Measurements from ENCODE around the gene FAM240A. TPM values are rescaled to one million over a fixed set of nuclear protein-coding genes. Genes with fewer than 3 reads are reported as not detected.
"Not testable (repeated sequence)": the region's sequence is repeated elsewhere in the genome, so short reads cannot be mapped to it uniquely, and the experiment has no call there.

FAM240A gene
- total and polyA plus RNA-seq, 2 donors, result 0.05 to 0.37 TPM

GRCh38 chr3:46584598-46585467 lies 27.5 kb upstream of the FAM240A start:
- WGBS, result 99% methylated on average over 7 of the region's 7 CpGs
- peaks cover 5 to 16% of the 10 kb centered on the region in 2 donors for H3K4me1 ChIP-seq (ENCODE audit: control insufficient read depth in 2 of 2, insufficient read depth in 2 of 2, low read length in 2 of 2)
- no peak overlapping the region for H3K27ac ChIP-seq (ENCODE audit: low read depth in 1 of 2, low read length in 1 of 2)
- no peak for DNase-seq (ENCODE audit: low read depth in 6 of 9, low spot score in 9 of 9)
- H3K4me3 ChIP-seq (ENCODE audit: low read length in 2 of 2), result no peak overlapping the region
- no peaks in the 10 kb centered on the region for H3K9me3 ChIP-seq (ENCODE audit: control insufficient read depth in 2 of 2, insufficient read depth in 1 of 2, low read length in 1 of 2)
- H3K27me3 ChIP-seq (ENCODE audit: control insufficient read depth in 2 of 2, insufficient read depth in 1 of 2, low read length in 1 of 2), result peaks cover 0 to 11% of the 10 kb centered on the region in 2 donors
- H3K36me3 ChIP-seq (ENCODE audit: control insufficient read depth in 2 of 2, insufficient read depth in 2 of 2, low read length in 1 of 2), result no peaks in the 10 kb centered on the region

DNA sequence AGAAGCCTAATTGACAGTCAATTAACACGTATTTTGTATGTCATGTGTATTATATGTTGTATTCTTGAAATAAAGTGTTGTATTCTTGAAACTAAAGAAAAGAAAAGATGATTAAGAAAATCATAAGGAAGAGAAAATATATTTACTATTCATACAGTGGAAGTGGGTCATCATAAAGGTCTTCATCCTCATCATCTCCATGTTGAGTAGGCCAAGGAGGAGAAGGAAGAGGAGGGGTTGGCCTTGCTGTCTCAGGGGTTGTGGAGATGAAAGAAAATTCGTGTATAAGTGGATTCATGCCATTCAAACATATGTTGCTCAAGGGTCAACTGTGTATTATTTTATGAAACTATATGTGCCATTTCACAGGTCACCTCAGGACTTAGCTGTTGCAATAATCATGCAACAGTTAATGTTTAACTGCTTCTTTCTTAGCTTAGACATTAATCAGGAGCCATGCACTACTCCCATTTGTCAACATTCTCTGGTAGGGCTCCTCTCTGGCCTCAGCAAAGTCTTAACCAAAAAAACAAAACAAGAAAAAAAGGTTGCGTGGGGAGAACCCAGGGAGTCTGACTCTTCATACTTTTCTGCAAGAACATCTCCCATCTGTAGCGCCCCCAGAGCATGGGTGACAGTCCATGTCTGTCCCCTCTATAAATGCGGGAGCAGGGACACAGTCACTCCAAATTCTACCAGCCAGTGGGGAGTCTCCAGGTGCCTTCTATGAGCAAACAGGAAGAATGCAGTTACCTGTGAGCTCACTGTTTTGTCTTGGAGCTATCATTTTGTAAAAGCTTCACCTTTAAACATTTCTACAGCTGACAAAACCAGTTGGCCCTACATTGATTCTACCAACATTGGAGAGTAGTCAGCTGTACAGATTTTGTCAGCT lies 26.3 kb upstream of the FAM240A start:
- H3K27ac ChIP-seq (ENCODE audit: low read depth in 1 of 2, low read length in 1 of 2), result no peak overlapping the region
- H3K4me3 ChIP-seq (ENCODE audit: low read length in 2 of 2), result no peak overlapping the region
- H3K9me3 ChIP-seq (ENCODE audit: control insufficient read depth in 2 of 2, insufficient read depth in 1 of 2, low read length in 1 of 2), result no peaks in the 10 kb centered on the region
- no peak for DNase-seq (ENCODE audit: low read depth in 6 of 9, low spot score in 9 of 9)
- 97% methylated on average over 5 of the region's 5 CpGs for WGBS
- no peaks in the 10 kb centered on the region for H3K36me3 ChIP-seq (ENCODE audit: control insufficient read depth in 2 of 2, insufficient read depth in 2 of 2, low read length in 1 of 2)
- H3K27me3 ChIP-seq (ENCODE audit: control insufficient read depth in 2 of 2, insufficient read depth in 1 of 2, low read length in 1 of 2), result no peaks in the 10 kb centered on the region
- H3K4me1 ChIP-seq (ENCODE audit: control insufficient read depth in 2 of 2, insufficient read depth in 2 of 2, low read length in 2 of 2), result peaks cover 5 to 16% of the 10 kb centered on the region in 2 donors

- Histone ChIP-seq H3K27ac (ENCODE audit: low read depth in 1 of 2, low read length in 1 of 2) (no peak overlapping the region), H3K4me3 (ENCODE audit: low read length in 2 of 2) (no peak overlapping the region), H3K36me3 (ENCODE audit: control insufficient read depth in 2 of 2, insufficient read depth in 2 of 2, low read length in 1 of 2) (no peaks in the 10 kb centered on the region), H3K9me3 (ENCODE audit: control insufficient read depth in 2 of 2, insufficient read depth in 1 of 2, low read length in 1 of 2) (no peaks in the 10 kb centered on the region), H3K4me1 (ENCODE audit: control insufficient read depth in 2 of 2, insufficient read depth in 2 of 2, low read length in 2 of 2) (peaks cover 5 to 16% of the 10 kb centered on the region in 2 donors), H3K27me3 (ENCODE audit: control insufficient read depth in 2 of 2, insufficient read depth in 1 of 2, low read length in 1 of 2) (no peaks in the 10 kb centered on the region)
- 90% methylated on average over 6 of the region's 6 CpGs for WGBS
- no peak for DNase-seq (ENCODE audit: low read depth in 6 of 9, low spot score in 9 of 9)
These were observed 25.5 kb upstream of the FAM240A start for GRCh38 chr3:46586738-46587246.

DNA sequence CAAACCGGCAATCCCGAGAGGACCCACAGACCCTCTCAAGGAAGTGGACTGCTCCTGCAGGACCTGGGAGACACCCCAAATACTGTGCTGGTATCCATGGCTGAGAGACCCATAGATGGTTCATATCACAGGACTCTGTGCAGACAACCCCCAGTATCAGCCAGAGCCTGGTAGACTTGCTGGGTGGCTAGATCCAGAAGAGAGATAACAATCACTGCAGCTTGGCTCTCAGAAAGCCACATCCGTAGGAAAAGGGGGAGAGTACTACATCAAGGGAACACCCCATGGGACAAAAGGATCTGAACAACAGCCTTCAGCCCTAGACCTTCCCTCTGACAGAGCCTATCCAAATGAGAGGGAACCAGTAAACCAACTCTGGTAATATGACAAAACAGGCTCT lies 25.1 kb upstream of the FAM240A start:
- not testable (repeated sequence) for DNase-seq (ENCODE audit: low read depth in 6 of 9, low spot score in 9 of 9); H3K9me3 ChIP-seq (ENCODE audit: control insufficient read depth in 2 of 2, insufficient read depth in 1 of 2, low read length in 1 of 2); H3K27ac ChIP-seq (ENCODE audit: low read depth in 1 of 2, low read length in 1 of 2); H3K4me3 ChIP-seq (ENCODE audit: low read length in 2 of 2); H3K36me3 ChIP-seq (ENCODE audit: control insufficient read depth in 2 of 2, insufficient read depth in 2 of 2, low read length in 1 of 2); H3K27me3 ChIP-seq (ENCODE audit: control insufficient read depth in 2 of 2, insufficient read depth in 1 of 2, low read length in 1 of 2)
- H3K4me1 ChIP-seq (ENCODE audit: control insufficient read depth in 2 of 2, insufficient read depth in 2 of 2, low read length in 2 of 2), result peaks cover 5 to 16% of the 10 kb centered on the region in 2 donors
- WGBS, result 76% methylated on average over 3 of the region's 3 CpGs

DNA sequence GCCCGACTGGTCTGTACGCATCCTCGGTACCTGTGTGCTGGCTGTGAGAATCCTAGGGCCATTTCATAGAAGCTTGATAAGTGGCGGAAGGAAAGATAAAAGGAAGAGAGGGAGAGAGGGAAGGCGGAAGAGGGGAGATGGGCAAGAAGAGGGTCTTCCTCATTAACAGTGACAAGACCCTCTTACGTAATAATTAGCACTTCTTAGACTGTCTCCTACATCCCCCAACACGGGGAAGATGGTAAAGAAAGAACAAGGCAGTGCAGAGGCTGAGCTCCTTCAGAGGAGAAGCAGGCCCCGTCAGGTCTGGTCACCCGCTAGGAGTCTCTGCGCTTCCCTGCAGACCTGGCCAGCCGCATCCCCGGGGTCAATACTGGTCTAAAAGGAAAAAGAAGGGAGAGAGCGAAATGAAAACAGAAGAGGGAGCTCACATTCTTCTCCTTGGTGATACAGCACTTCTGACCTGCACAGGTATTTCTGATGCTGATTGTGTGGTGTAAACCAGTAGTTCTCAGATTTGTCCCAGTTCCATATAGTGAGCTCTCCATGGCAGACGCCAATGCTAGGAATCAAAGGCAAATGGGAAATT lies 19.0 kb upstream of the FAM240A start:
- H3K27ac ChIP-seq (ENCODE audit: low read depth in 1 of 2, low read length in 1 of 2), result no peak overlapping the region
- no peaks in the 10 kb centered on the region for H3K36me3 ChIP-seq (ENCODE audit: control insufficient read depth in 2 of 2, insufficient read depth in 2 of 2, low read length in 1 of 2)
- no peaks in the 10 kb centered on the region for H3K9me3 ChIP-seq (ENCODE audit: control insufficient read depth in 2 of 2, insufficient read depth in 1 of 2, low read length in 1 of 2)
- peaks cover 0 to 2% of the 10 kb centered on the region in 2 donors for H3K4me1 ChIP-seq (ENCODE audit: control insufficient read depth in 2 of 2, insufficient read depth in 2 of 2, low read length in 2 of 2)
- no peak overlapping the region for H3K4me3 ChIP-seq (ENCODE audit: low read length in 2 of 2)
- no peaks in the 10 kb centered on the region for H3K27me3 ChIP-seq (ENCODE audit: control insufficient read depth in 2 of 2, insufficient read depth in 1 of 2, low read length in 1 of 2)
- 93% methylated on average over 14 of the region's 14 CpGs for WGBS
- DNase-seq (ENCODE audit: low read depth in 6 of 9, low spot score in 9 of 9), result no peak

- H3K27me3 ChIP-seq (ENCODE audit: control insufficient read depth in 2 of 2, insufficient read depth in 1 of 2, low read length in 1 of 2), result no peaks in the 10 kb centered on the region
These were observed 18.3 kb upstream of the FAM240A start for GRCh38 chr3:46593979-46594378.

GRCh38 chr3:46594723-46595122 lies 17.6 kb upstream of the FAM240A start:
- DNase-seq (ENCODE audit: low read depth in 6 of 9, low spot score in 9 of 9), result no peak
- H3K27me3 ChIP-seq (ENCODE audit: control insufficient read depth in 2 of 2, insufficient read depth in 1 of 2, low read length in 1 of 2), result no peaks in the 10 kb centered on the region
- H3K4me1 ChIP-seq (ENCODE audit: control insufficient read depth in 2 of 2, insufficient read depth in 2 of 2, low read length in 2 of 2), result no peaks in the 10 kb centered on the region
- no peak overlapping the region for H3K4me3 ChIP-seq (ENCODE audit: low read length in 2 of 2)
- H3K9me3 ChIP-seq (ENCODE audit: control insufficient read depth in 2 of 2, insufficient read depth in 1 of 2, low read length in 1 of 2), result no peaks in the 10 kb centered on the region
- H3K36me3 ChIP-seq (ENCODE audit: control insufficient read depth in 2 of 2, insufficient read depth in 2 of 2, low read length in 1 of 2), result no peaks in the 10 kb centered on the region
- no peak overlapping the region for H3K27ac ChIP-seq (ENCODE audit: low read depth in 1 of 2, low read length in 1 of 2)
- WGBS, result 96% methylated on average over 4 of the region's 4 CpGs

More at GRCh38 chr3:46593979-46594378, 18.3 kb upstream of the FAM240A start:
- no peaks in the 10 kb centered on the region for H3K36me3 ChIP-seq (ENCODE audit: control insufficient read depth in 2 of 2, insufficient read depth in 2 of 2, low read length in 1 of 2)
- DNase-seq (ENCODE audit: low read depth in 6 of 9, low spot score in 9 of 9), result no peak
- peaks cover 0 to 2% of the 10 kb centered on the region in 2 donors for H3K4me1 ChIP-seq (ENCODE audit: control insufficient read depth in 2 of 2, insufficient read depth in 2 of 2, low read length in 2 of 2)
- no peak overlapping the region for H3K4me3 ChIP-seq (ENCODE audit: low read length in 2 of 2)
- H3K27ac ChIP-seq (ENCODE audit: low read depth in 1 of 2, low read length in 1 of 2), result no peak overlapping the region
- H3K9me3 ChIP-seq (ENCODE audit: control insufficient read depth in 2 of 2, insufficient read depth in 1 of 2, low read length in 1 of 2), result no peaks in the 10 kb centered on the region

- H3K4me3 ChIP-seq (ENCODE audit: low read length in 2 of 2), result no peak overlapping the region
- 98% methylated on average over 8 of the region's 8 CpGs for WGBS
- no peaks in the 10 kb centered on the region for H3K9me3 ChIP-seq (ENCODE audit: control insufficient read depth in 2 of 2, insufficient read depth in 1 of 2, low read length in 1 of 2)
- no peak overlapping the region for H3K27ac ChIP-seq (ENCODE audit: low read depth in 1 of 2, low read length in 1 of 2)
- no peaks in the 10 kb centered on the region for H3K27me3 ChIP-seq (ENCODE audit: control insufficient read depth in 2 of 2, insufficient read depth in 1 of 2, low read length in 1 of 2)
- no peak for DNase-seq (ENCODE audit: low read depth in 6 of 9, low spot score in 9 of 9)
- H3K4me1 ChIP-seq (ENCODE audit: control insufficient read depth in 2 of 2, insufficient read depth in 2 of 2, low read length in 2 of 2), result no peaks in the 10 kb centered on the region
- H3K36me3 ChIP-seq (ENCODE audit: control insufficient read depth in 2 of 2, insufficient read depth in 2 of 2, low read length in 1 of 2), result no peaks in the 10 kb centered on the region
These were observed 16.5 kb upstream of the FAM240A start for GRCh38 chr3:46595819-46596314.
